ENCODE measurements around the gene ASCL5. TPM values are rescaled to one million over a fixed set of nuclear protein-coding genes. Genes with fewer than 3 reads are reported as not detected.

Gene ASCL5
- total RNA-seq, 2 donors from 2014 or later: 1.2 to 1.8 TPM

DNA sequence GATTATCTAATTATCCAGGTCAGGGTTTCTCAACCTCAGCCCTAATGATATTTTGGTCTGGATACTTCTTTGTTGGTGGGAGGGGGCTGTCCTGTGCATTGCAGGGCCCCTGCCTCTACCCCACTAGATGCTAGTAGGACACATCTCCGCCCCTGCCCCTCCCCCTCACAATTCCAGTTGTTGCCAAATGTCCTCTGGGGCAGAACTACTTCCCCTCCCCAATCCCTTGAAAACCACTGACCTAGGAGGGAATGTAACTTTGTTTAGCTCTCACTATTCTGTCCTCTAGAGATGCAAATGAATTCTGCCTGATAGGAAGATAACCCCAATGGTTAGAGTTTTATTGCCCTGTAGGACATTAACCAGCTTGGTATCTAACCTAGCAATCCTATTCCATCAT is 22.8 kb downstream of the ASCL5 start:
- H3K36me3 Mint-ChIP-seq (ENCODE audit: low read depth): no peaks in the 10 kb centered on the region
- WGBS, 2 experiments (ENCODE audit: insufficient coverage in 1 of 2, insufficient read length in 1 of 2): 84% methylated on average over 1 of the region's 1 CpG; no CpG with 5 or more reads in 1 of the 2 experiments

GRCh38 chr1:201103666-201104065 is 23.3 kb downstream of the ASCL5 start:
- TF ChIP-seq CTCF (conservative IDR thresholded peaks at IDR 0.05): no peak
- peaks cover 7% of the 10 kb centered on the region for H3K27me3 Mint-ChIP-seq (ENCODE audit: insufficient read depth)
- Histone ChIP-seq H3K4me3 (ENCODE audit: low read length) (no peak overlapping the region), H3K27me3 (ENCODE audit: control insufficient read depth, insufficient read depth, low read length, poor library complexity, severe bottlenecking) (no peaks in the 10 kb centered on the region), H3K9me3 (ENCODE audit: control insufficient read depth, low read length) (no peaks in the 10 kb centered on the region), H3K27ac (ENCODE audit: low read depth, low read length) (no peak overlapping the region), H3K36me3 (ENCODE audit: control insufficient read depth, insufficient read depth, low read length) (no peaks in the 10 kb centered on the region), H3K9ac (ENCODE audit: extremely low read depth, low read length, poor library complexity, severe bottlenecking) (no peak overlapping the region), H3K4me1 (ENCODE audit: control insufficient read depth, insufficient read depth, low read length) (no peaks in the 10 kb centered on the region)
- 80 to 84% methylated on average over 2 to 9 of the region's 9 CpGs for WGBS, 2 experiments (ENCODE audit: insufficient coverage in 1 of 2, insufficient read length in 1 of 2)
- DNase-seq: no peak
- no peaks in the 10 kb centered on the region for H3K36me3 Mint-ChIP-seq (ENCODE audit: low read depth)
- H3K4me3 Mint-ChIP-seq: no peak overlapping the region
- peaks cover 8% of the 10 kb centered on the region for H3K4me1 Mint-ChIP-seq
- H3K9me3 Mint-ChIP-seq: no peaks in the 10 kb centered on the region
- no peak overlapping the region for H3K27ac Mint-ChIP-seq

More for the DNA sequence above, 22.8 kb downstream of the ASCL5 start:
- Histone ChIP-seq H3K36me3 (ENCODE audit: control insufficient read depth, insufficient read depth, low read length) (no peaks in the 10 kb centered on the region), H3K9ac (ENCODE audit: extremely low read depth, low read length, poor library complexity, severe bottlenecking) (no peak overlapping the region), H3K4me3 (ENCODE audit: low read length) (no peak overlapping the region), H3K9me3 (ENCODE audit: control insufficient read depth, low read length) (no peaks in the 10 kb centered on the region), H3K27ac (ENCODE audit: low read depth, low read length) (no peak overlapping the region), H3K4me1 (ENCODE audit: control insufficient read depth, insufficient read depth, low read length) (no peaks in the 10 kb centered on the region), H3K27me3 (ENCODE audit: control insufficient read depth, insufficient read depth, low read length, poor library complexity, severe bottlenecking) (no peaks in the 10 kb centered on the region)
- no peaks in the 10 kb centered on the region for H3K9me3 Mint-ChIP-seq
- no peak for TF ChIP-seq CTCF (conservative IDR thresholded peaks at IDR 0.05)
- H3K27me3 Mint-ChIP-seq (ENCODE audit: insufficient read depth): peaks cover 7% of the 10 kb centered on the region
- no peak overlapping the region for H3K27ac Mint-ChIP-seq
- DNase-seq: no peak
- peaks cover 11% of the 10 kb centered on the region for H3K4me1 Mint-ChIP-seq
- no peak overlapping the region for H3K4me3 Mint-ChIP-seq

GRCh38 chr1:201100169-201100930 is 26.6 kb downstream of the ASCL5 start:
- no peak for TF ChIP-seq CTCF (conservative IDR thresholded peaks at IDR 0.05)
- no peak for DNase-seq
- H3K4me1 ChIP-seq (ENCODE audit: control insufficient read depth, insufficient read depth, low read length): no peaks in the 10 kb centered on the region
- no peak overlapping the region for H3K27ac ChIP-seq (ENCODE audit: low read depth, low read length)
- no peaks in the 10 kb centered on the region for H3K4me1 Mint-ChIP-seq
- H3K4me3 ChIP-seq (ENCODE audit: low read length): no peak overlapping the region
- no peak overlapping the region for H3K4me3 Mint-ChIP-seq
- H3K27ac Mint-ChIP-seq: no peak overlapping the region
- WGBS, 2 experiments (ENCODE audit: insufficient coverage in 1 of 2, insufficient read length in 1 of 2): 84 to 98% methylated on average over 5 to 10 of the region's 12 CpGs
- H3K27me3 ChIP-seq (ENCODE audit: control insufficient read depth, insufficient read depth, low read length, poor library complexity, severe bottlenecking): no peaks in the 10 kb centered on the region
- no peak overlapping the region for H3K9ac ChIP-seq (ENCODE audit: extremely low read depth, low read length, poor library complexity, severe bottlenecking)
- H3K9me3 ChIP-seq (ENCODE audit: control insufficient read depth, low read length): no peaks in the 10 kb centered on the region
- H3K9me3 Mint-ChIP-seq: no peaks in the 10 kb centered on the region
- H3K36me3 ChIP-seq (ENCODE audit: control insufficient read depth, insufficient read depth, low read length): no peaks in the 10 kb centered on the region
- H3K36me3 Mint-ChIP-seq (ENCODE audit: low read depth): no peaks in the 10 kb centered on the region
- peaks cover 10% of the 10 kb centered on the region for H3K27me3 Mint-ChIP-seq (ENCODE audit: insufficient read depth)
